ENCODE measurements around the gene YBEY.

The YBEY gene

GRCh38 chr21:46325073-46325912, 39.2 kb downstream of the YBEY start:
- DNase-seq (ENCODE audit: low read depth in 3 of 3, low spot score in 1 of 3) = peak in 1 of 3 donors; percentile 25

DNA sequence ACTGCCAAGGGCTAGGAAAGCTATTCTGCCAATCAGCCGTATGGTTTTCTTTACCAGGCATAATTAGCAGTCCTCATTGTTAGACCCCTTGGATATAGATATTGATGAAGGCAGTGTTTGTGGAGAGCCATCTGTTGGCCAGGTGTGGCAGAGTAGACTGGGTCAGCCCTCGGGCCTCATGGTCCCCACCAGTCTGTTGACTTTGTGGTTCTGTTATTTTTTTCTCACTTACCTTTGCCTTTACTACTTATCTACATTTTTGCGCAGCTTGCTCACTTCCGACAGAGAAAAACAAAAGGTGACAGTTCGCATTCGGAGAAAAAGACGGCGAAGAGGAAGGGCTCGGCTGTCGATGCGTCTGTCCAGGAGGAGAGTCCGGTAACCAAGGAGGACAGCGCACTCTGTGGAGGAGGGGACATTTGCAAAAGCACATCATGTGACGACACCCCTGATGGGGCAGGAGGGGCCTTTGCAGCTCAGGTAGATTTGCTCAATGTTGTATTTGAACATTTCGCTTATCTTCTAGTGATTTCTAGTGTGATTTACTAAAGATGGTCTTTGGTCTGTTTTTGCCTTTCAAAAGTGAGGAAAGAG, 40.1 kb downstream of the YBEY start:
- no peak for DNase-seq (ENCODE audit: low read depth in 3 of 3, low spot score in 1 of 3)

DNA sequence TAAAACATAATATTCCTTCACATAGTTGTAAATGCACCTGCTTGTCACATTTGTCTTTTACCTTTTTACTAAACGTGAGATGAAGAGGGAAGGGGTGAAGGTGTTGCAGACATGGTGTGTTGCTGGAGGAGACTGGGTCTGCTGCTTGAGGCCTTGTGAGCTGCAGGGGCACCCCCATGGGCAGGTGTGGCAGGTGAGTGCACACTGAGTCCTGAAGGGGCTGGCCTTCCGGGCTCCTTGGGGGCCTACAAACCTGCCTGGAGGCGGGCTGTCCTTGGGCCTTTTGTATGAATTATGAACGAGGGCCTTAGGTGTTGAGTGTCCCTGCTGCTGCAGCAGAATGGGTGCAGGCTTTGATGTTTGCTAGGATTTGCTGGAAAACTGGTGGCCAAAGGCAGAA, 41.6 kb downstream of the YBEY start:
- DNase-seq (ENCODE audit: low read depth in 3 of 3, low spot score in 1 of 3) = no peak

GRCh38 chr21:46328151-46328550, 42.0 kb downstream of the YBEY start:
- no peak for DNase-seq (ENCODE audit: low read depth in 3 of 3, low spot score in 1 of 3)

- no peak for DNase-seq (ENCODE audit: low read depth in 3 of 3, low spot score in 1 of 3)
These were observed 43.7 kb downstream of the YBEY start for GRCh38 chr21:46329796-46330195.

DNA sequence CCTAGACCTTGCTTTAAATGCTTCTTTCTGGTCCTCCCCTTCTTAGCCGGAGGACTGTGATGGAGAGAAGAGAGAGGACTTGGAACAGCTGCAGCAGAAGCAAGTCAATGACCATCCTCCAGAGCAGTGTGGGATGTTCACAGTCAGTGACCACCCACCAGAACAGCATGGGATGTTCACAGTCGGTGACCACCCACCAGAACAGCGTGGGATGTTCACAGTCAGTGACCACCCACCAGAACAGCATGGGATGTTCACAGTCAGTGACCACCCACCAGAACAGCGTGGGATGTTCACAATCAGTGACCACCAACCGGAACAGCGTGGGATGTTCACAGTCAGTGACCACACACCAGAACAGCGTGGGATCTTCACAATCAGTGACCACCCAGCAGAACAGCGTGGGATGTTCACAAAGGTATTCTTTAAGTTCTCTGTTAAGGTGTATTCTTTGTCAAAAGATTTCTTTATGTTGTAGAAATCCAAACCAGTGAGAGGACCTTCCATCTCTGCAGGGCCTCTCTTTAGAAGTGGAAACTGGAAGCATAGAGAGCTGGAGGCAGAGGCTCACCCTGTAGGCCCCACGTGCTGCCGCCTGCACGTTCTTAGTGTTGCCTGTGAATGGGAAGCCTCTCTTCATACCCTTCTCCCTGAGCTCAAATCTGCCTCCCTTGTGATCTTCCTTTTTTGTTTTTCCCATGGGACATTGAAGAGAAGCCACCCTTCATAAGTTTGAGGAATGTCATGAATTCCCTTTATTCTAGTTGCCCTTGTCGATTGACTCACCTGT, 48.4 kb downstream of the YBEY start:
- no peak for DNase-seq (ENCODE audit: low read depth in 3 of 3, low spot score in 1 of 3)

GRCh38 chr21:46336603-46337002, 50.5 kb downstream of the YBEY start:
- no peak for DNase-seq (ENCODE audit: low read depth in 3 of 3, low spot score in 1 of 3)

DNA sequence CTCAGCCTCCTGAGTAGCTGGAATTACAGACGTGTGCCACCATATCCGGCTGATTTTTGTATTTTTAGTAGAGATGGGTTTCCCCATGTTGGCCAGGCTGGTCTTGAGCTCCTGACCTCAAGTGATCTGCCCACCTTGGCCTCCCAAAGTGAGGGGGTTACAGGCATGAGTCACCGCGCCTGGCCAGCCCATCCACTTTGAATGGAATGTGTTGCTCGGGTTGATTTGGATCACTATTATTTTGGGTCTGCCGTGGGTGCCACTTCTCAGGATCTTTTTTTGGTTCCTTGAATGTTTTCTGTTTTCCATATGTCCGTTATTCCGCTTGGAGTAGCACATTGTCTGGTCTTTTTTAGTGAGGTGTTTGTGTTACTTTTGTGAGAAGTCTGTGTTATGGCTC, 54.9 kb downstream of the YBEY start:
- no peak for DNase-seq (ENCODE audit: low read depth in 3 of 3, low spot score in 1 of 3)

DNA sequence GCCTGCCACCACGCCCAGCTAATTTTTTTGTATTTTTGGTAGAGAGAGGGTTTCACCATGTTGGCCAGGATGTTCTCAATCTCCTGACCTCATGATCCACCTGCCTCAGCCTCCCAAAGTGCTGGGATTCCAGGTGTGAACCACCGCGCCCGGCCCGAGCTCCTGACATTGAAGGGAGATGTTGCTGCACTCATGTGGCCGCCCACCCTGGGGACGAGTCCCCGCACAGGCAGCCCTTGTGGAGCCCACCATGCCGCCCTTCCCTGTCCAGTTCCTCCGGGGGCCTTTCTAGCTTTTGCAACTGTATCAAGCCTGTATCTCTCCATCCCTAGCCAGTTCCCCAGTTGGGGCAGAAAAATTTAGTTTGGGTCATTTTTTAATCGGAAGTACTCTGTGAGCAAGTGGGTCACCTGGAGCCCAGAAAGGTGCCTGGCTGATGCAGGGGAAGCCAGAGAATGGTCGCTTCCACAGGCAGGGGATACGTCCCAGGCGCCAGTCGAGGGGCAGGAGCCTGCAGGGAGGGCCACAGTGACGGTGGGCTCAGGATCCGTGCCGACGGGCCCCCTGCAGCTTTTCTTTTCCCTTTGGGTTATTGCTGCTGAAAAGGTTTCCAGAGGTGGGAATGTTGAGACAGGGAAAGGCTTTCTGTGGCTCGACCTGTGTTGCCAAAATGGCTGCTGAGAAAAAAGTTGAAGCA, 58.2 kb downstream of the YBEY start:
- no peak for DNase-seq (ENCODE audit: low read depth in 3 of 3, low spot score in 1 of 3)

GRCh38 chr21:46345861-46346260, 59.7 kb downstream of the YBEY start:
- DNase-seq (ENCODE audit: low read depth in 3 of 3, low spot score in 1 of 3) = no peak

DNA sequence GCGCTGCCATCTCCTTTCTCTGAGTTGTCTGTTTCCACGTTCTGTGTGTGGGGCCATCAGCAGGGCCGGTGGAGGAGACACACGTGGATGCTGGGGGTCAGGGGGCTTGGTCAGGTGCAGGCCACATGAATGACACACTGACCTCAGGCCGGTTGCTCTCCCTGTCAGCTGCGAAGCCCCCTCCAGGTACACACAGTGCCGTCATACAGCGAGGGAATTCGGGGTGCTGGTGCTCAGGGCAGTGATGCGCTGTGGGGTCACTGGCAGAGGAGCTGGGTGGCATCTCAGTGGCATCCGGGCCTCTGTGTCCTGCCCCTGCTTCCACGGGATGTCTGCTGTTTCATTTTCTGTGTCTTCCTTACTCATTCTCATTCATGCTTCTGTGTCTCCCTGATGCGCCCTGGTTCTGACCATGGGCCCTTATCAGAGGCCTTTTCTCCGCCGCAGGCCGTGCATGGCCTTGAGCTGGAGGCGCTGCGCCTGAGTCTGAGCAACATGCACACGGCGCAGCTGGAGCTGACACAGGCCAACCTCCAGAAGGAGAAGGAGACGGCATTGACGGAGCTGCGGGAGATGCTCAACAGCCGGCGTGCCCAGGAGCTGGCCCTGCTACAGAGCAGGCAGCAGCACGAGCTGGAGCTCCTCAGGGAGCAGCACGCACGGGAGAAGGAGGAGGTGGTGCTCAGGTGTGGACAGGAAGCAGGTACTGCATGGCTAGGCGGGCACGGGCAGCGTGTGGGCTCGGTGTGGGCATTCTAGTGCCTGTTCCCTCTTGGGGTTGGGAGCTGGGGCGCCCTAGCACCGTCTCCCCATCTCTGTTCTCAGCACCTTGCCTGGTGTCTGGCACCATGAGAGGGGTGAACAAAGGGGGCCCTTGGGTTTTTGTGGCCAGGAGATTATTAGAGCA, 60.4 kb downstream of the YBEY start:
- no peak for DNase-seq (ENCODE audit: low read depth in 3 of 3, low spot score in 1 of 3)

DNA sequence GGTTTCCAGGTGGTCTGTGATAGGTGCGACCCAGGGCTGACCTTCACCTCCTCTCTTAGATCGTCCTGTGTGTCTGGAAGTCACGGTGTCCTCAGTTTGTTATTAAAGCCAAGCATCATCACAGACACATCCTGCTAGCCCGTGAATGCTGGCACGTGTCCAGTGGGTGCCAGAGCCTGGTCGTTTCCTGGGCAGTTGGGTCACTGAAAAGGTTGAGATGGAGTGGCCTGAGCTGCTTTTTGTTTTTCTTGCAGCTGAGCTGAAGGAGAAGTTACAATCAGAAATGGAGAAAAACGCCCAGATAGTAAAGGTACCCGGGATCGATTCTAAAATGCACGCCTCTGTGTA, 61.0 kb downstream of the YBEY start:
- DNase-seq (ENCODE audit: low read depth in 3 of 3, low spot score in 1 of 3) = no peak
